SK-N-SH (cell line): ENCODE results near the gene INSYN2A.

Experiments used
- EZH2phosphoT487 ChIP-seq: fragments of 200-600 bp; sonication (generic); IDR thresholded peaks from 2 replicates; pipeline ENCODE4 v1.6.1; 2017; ENCODE audit warnings: low read depth, mixed run types, mild to moderate bottlenecking, antibody characterized with exemption, moderate library complexity, borderline replicate concordance
- RFX5 ChIP-seq: IDR thresholded peaks from 2 replicates; pipeline ENCODE4 v1.6.1; 2012; ENCODE audit warnings: mild to moderate bottlenecking, improper control_type of control experiment, low read length
- TAF1 ChIP-seq: IDR thresholded peaks from 2 replicates; pipeline ENCODE4 v1.6.1; 2012; ENCODE audit warnings: low read depth, mild to moderate bottlenecking, low read length, moderate library complexity, borderline replicate concordance

DNA sequence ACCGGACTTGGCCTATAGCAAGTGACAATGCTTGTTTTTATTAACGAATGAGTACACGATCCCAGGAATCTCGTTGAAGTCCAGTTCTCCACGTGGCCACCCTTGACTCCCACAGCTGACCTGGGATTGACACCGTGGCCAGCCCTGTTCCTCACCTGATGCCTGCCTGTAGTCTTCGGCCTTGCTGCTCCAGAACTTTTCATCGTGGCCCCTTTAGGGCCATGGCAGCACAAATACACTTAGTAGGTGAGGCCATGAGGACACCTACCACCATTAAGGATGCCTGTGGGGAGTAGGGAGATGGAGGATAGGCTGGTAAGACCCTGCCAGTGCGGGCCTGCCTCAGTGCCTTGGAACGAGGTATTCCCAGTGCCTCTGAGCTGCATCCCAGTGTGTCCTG is 30.6 kb upstream of the INSYN2A start:
- TF ChIP-seq RFX5 = no peak
- no peak for TF ChIP-seq EZH2phosphoT487
- no peak for TF ChIP-seq TAF1
